HG03135 (cell line): Measurements from ENCODE around the gene CBX6.

Source experiments
- ATAC-seq: cut with Tn5 transposase; IDR thresholded peaks from one replicate; pipeline ENCODE4 v1.9.1; 2021; ENCODE audit warnings: mild to moderate bottlenecking, moderate library complexity; ENCODE audit not compliant: unreplicated experiment

Gene CBX6

DNA sequence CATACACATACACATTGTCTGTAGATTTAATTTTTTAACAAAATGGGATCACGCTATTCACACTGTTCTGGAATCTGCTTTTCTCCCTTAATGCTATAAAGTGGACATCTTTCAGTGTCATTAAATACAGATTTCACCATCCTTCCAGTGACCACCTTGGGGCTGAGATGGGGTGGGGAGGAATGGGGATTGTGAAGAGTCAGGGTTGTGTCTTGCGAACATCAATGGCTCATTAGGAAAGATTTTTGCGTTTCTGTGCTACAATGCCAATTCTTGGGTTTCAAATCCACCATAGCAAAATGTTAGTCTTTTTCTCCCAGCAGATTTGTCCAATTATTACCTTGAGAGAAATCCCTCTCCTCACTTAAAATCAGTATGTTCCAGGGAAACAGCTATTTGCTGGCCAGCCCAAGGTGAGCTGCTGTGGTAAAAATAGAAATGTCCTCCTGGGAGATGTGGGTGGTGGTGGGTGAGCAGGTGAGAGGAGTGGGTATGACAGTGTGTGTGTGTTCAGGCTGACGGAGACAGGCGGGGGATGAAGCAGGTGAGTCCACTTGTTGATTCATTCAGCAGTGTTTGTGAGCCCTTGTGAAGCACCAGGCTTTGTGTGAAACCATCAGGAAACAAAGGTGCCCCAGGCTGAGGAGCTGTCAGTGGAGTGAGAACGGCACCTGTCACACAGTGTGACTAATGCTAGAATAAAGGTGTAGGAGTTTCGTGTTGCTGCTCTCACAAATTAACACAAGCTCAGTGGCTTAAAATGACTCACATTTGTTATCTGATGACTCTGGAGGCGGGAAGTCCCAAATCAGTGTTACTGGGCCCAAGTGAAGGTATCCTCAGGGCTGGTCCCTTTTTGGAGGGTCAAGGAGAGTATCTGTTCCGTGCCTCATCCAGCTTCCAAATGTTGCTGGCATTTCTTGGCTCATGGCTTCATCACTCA is 1.7 kb upstream of the CBX6 start:
- no peak for ATAC-seq

- ATAC-seq, result no peak
Measured at GRCh38 chr22:38872831-38873248, 824 bp upstream of the CBX6 start.

- peak; percentile 20 for ATAC-seq
Measured at GRCh38 chr22:38871360-38872171, 450 bp downstream of the CBX6 start.

- no peak for ATAC-seq
Measured at GRCh38 chr22:38870791-38871359, 1.1 kb downstream of the CBX6 start.

GRCh38 chr22:38870312-38870741 is 1.7 kb downstream of the CBX6 start:
- ATAC-seq, result no peak

GRCh38 chr22:38869663-38870062 is 2.4 kb downstream of the CBX6 start:
- no peak for ATAC-seq

- ATAC-seq, result no peak
Measured at GRCh38 chr22:38868886-38869381, 3.1 kb downstream of the CBX6 start.

GRCh38 chr22:38868286-38868721 is 3.7 kb downstream of the CBX6 start:
- ATAC-seq, result no peak

- ATAC-seq, result no peak
Measured at GRCh38 chr22:38867471-38868285, 4.3 kb downstream of the CBX6 start.

DNA sequence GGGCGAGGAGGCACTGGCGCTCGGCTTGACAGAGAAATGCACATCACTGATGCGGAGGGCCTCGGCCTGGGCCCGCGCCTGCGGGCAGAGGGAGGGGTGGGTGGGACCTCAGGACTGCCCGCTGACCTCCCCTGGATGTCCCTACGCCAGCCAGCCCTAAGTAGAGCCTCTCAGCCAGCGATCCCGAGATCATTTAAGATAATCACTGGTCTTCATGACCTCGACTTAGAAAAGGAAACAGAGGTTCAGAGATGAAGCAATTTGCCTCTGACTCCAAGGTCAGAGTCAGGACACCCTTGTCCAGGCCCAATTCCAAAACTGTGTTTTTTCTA is 4.9 kb downstream of the CBX6 start:
- no peak for ATAC-seq

- no peak for ATAC-seq
Measured at GRCh38 chr22:38866399-38867123, 5.5 kb downstream of the CBX6 start.

DNA sequence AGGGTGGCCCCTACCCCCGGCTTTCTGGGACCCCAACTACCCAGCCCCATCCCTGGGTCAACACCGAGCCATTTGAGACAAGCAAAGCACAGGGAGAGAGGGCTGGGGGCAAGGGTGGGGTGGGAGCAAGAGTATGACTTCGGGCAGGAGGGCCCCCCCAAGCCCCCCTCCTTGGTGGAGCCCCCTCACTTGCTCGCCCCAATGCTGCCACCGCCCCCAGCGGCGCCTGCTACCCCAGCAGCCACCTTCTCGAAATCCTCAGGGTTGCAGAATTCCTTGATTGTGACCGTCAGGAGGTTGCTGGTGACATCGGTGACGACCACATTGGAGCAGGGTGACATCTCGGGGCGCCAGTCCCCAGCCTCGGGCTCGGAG is 6.0 kb downstream of the CBX6 start:
- no peak for ATAC-seq

DNA sequence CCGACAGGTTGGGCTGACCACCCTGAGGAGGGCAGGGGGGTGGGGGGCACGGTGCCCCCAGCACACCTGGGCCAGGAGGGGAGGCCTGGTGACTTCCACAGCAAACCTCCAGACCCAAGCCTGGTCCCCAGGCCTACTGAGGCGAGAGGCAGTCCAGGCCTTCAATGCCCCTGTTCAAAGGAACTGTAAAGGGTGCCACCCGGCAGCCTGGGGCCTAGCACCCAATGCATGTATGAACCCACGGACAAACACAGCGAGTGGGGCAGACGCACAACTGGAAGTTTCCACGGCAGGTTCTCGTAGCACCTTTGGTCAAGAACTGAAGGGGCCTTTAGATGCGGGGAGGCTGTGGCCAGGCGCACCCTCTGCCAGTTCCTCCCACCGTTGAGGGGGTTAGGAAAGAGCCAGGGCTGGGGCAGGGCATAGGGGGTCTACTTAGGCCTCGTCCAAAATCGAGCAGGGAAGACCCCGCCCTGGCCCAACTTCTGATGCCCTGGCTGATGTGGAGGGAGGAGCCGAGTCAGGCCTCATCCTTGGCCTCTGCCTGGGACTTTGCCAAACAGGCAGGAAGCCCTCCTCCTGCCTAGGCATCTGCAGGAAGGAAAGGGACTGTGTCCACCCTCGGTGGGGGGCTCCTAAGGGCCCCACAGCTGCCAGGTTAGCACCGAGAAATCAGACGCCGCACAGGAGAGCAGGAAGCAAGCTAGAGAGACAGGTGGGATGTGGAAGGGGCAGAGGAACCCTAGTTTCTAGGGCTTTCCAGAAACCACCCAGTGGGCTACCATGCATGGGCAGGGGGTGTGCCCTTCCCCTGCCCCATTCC is 6.6 kb downstream of the CBX6 start:
- no peak for ATAC-seq

- ATAC-seq, result no peak
Measured at GRCh38 chr22:38864361-38865191, 7.4 kb downstream of the CBX6 start.

DNA sequence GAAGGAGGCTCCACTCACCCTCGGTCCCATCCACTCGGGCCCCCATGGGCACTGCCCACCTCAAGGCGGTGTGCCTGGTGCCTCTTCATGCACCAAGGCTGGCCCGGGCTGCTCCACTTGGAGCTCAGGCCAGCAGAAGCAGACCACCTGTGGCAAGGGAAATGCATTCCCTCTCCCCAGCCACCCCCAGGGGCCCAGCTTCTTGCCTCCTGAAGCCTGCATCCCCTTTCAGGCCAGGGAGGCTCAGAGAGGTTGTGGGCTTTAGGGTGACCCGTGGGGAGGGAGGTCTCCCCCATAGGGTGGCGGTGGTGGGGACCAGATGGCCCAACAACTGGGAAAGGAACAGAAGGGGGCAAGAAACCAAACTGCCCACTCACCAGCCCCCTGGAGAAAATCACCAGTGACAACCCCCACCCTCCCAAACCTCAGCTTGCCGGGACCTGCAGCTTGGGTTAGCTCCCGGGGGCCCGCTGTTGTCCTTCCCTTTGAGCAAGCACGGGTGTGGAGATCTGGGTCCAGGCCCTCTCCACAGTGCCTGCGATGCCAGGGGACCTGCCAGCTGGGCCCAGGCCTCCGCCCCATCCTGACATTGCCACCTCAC is 8.4 kb downstream of the CBX6 start:
- ATAC-seq, result no peak

- ATAC-seq, result no peak
Measured at GRCh38 chr22:38862375-38863329, 9.4 kb downstream of the CBX6 start.

DNA sequence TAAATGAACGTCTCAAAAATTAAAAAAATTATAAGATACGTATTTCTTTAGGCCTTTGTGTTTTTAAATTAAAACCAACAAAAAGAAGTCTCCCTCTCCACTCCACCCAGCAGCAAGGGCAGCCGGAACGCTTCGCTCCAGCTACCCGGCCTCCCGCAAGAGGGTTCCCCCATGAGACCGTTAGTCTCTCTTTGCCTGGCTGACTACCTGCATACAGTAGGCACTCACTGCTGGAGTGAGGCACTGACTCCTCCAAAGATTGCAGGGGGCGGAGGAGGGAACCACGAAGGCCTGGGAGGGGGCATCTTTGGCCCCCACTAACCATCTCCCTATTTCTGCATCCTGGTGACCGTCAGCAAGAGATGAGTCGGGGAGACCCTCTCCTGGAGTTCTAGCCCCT is 10.1 kb downstream of the CBX6 start:
- no peak for ATAC-seq
